ENCODE measurements around the gene HENMT1.
A peak's percentile ranks its signal among the peaks of the same experiment; 100 is the strongest.
"Not testable (repeated sequence)": the region's sequence is repeated elsewhere in the genome, so short reads cannot be mapped to it uniquely, and the experiment has no call there.

HENMT1 gene

DNA sequence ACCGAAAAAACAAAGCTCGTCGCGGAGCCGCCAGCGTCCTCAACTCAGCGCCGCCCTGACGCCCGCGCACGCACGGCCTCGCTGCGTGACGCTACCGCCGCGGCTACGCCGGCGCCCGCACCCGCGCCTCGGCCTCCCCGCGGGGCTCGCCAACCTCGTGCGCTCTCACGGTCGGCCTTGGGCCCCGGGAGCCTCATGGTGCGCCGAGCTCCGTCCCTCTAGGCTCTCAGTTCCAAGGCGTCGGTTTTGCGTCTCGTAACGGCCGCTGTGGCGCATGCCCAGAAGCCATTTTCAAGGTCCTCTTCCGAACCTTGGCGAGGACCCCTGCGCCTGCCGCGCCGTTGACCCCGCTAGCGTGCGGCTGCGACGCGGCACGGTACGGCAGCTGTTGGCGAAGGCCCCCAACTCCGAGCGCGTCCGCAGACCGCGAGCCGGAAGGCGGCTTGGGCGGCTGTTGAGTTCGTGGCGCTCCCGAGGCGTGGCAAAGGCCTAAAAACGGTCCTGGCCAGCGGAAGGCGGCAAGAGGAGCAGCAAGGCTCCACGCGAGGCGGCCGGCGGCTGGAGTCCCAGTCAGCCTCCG is at the start of gene HENMT1:
Gene HENMT1 (minus strand): TSS at position 64 of the 580 bp plus-strand sequence. CDS start 1,209 bp downstream, outside the sequence.
- FAIRE-seq (no peak), DNase-seq (ENCODE audit: insufficient read length, low spot score) (no peak)

GRCh38 chr1:108708691-108709660 is 48.1 kb upstream of the HENMT1 start:
- DNase-seq (ENCODE audit: insufficient read length, low spot score) (no peak), FAIRE-seq (no peak)

- FAIRE-seq (no peak), DNase-seq (ENCODE audit: insufficient read length, low spot score) (no peak)
Measured at GRCh38 chr1:108706643-108707042, 45.8 kb upstream of the HENMT1 start.

DNA sequence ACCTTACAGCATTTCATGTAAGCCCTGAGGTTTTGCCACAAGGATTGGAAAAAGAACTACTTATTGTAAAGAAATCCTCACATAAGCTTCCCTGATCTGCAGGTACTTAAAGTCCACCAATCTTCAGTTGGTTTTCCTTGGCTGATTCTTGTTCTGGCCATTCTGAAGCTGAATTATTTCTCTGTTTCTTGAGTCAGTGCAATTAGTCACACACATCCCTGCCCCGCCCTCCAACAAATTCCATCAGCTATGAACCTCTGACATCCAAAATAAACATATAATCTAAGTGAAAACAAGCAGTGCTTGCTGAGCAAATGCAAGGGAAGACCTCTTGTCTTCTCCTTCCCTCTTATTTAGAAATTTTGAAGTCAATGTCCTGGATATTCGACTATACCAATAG is 43.6 kb upstream of the HENMT1 start:
- DNase-seq (ENCODE audit: insufficient read length, low spot score) (no peak), FAIRE-seq (no peak)

DNA sequence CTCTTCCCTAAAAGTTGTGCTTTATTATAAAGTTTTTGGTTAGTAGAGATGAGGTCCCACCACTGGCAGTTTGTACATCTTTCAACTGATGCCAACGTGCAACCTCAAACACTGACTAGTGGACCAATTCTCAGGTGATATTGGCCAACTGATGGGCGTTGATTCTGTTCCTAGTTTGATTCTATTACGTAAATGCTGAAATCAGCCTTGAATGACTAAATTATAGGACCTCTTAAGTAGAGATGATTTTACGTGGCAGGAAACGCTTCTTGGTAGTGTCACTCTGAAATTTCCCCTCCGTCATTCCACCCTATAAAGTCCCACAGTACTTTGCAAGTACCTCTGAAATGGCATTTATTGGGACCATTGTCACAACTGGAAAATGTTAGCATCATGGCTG is 43.0 kb upstream of the HENMT1 start:
- DNase-seq (ENCODE audit: insufficient read length, low spot score) (no peak), FAIRE-seq (no peak)

DNA sequence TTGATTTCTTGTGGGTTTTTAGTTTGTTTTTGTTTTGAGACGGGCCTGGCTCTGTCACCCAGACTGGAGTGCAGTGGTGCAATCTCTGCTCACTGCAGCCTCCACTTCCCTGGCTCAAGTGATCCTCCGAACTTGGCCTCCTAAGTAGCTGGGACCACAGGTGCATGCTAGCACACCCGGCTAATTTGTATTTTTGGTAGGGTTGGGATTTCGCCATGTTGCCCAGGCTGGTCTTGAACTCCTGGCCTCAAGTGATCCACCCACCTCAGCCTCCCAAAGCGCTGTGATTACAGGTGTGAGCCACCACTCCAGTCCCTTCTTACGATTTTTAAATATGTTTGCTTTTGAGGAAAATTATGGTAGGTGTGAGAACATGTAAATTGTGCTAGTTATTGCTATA is 41.2 kb upstream of the HENMT1 start:
- DNase-seq (ENCODE audit: insufficient read length, low spot score); FAIRE-seq: not testable (repeated sequence)

- FAIRE-seq (no peak), DNase-seq (ENCODE audit: insufficient read length, low spot score) (no peak)
Measured at GRCh38 chr1:108701176-108701849, 40.4 kb upstream of the HENMT1 start.

- no peak for FAIRE-seq
- DNase-seq (ENCODE audit: insufficient read length, low spot score), result no peak
Measured at GRCh38 chr1:108699375-108700332, 38.8 kb upstream of the HENMT1 start.

DNA sequence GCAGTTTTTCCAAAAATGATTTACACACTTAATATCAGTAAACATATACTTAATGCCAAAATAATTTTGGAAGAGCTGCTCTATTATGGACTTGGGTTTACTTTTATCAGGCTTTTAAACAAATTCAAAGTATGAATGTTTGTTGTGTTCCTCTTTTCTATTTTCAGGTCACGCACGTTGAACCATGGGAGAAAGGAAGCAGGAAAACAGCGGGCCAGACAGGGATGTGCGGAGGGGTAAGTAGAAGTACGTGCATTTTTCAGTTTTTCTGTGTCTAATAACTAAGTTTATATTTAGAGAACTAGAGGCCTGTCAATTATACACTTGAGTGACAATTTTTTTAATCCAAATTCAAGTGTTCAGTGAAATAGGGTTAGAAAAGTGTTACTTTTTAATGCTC is 34.6 kb upstream of the HENMT1 start:
- DNase-seq (ENCODE audit: insufficient read length, low spot score) (no peak), FAIRE-seq (no peak)

- peak; percentile 21 for DNase-seq (ENCODE audit: insufficient read length, low spot score)
- FAIRE-seq, result no peak
Measured at GRCh38 chr1:108692724-108693655, 32.1 kb upstream of the HENMT1 start.

- FAIRE-seq, result peak; percentile 42
Measured at GRCh38 chr1:108691942-108692723, 31.2 kb upstream of the HENMT1 start, which contains the start of gene PRPF38B. Gene PRPF38B (plus strand): TSS chr1:108692310. CDS start chr1:108692592, 282 bp downstream.

DNA sequence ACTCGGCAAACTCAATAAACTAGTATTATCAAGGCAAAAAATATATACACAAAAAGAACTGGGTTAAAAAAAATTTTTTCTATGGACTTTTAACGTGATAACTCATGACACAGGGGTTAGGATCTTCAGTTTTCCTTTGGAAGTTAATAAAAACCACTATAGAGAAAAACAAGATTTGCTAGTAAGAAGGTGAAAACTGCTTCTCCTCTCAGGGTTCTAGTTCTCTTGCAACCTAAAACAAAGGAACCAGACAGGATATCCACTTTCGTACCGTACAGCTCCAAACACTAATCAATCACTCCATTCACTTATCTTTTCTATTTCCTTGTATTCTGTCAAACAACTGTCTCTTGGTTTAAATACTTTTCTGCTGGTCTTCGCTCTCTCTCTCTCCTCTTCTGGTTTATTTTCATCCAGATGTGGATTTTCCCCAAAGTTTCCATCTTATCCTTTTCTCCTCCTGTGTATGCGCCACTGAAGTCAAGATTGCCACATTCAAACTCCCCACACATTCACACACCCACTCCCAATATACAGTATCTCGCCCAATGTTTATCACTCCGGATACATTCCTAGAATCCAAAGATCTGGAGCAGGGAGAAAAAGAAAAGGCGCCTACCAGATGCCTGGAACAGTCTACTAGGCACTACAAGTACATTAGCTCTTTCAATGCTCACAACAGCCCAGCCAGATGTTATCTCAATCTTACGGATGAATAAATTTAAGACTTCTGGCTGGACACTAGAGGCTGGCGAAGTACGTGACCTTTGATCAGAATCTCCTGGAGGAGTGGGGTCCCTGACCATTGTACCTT is 30.4 kb upstream of the HENMT1 start:
- no peak for FAIRE-seq
- no peak for DNase-seq (ENCODE audit: insufficient read length, low spot score)

More at GRCh38 chr1:108691942-108692723, 31.2 kb upstream of the HENMT1 start, which contains the start of gene PRPF38B:
- peak; percentile 86 for DNase-seq (ENCODE audit: insufficient read length, low spot score)

DNA sequence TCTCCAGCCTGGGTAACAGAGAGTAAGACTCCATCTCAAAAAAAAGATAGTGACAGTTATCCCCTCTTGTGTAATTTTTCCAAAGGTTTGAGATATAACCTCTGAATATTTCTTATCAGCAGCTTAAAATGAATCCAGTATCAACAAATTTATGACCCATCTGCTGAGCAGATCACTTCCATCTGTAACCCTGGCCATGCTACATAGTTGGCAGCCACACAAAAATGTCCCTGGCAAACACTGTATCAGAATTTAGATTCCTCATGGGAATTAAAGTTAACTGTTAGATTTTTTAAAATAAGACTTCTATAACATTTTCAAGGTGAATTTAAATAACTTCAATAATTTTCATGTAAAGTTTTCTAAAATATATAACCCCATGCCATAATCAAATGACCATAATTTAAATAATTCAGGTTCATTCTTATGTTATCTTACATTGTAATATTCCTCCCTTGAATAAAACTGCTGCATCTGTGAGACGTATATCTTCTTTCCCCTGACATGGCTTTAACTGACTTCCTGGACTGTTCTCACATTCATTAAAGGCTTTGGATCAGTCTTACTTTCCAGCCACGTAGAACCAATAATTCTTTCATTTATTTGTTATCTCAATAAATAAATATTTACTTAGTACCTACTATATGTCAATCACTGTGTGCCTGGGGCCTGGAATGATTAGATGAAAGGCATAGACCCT is 25.9 kb upstream of the HENMT1 start:
- no peak for FAIRE-seq
- no peak for DNase-seq (ENCODE audit: insufficient read length, low spot score)

- DNase-seq (ENCODE audit: insufficient read length, low spot score) (no peak), FAIRE-seq (no peak)
Measured at GRCh38 chr1:108685529-108685928, 24.6 kb upstream of the HENMT1 start.

GRCh38 chr1:108681701-108682100 is 20.8 kb upstream of the HENMT1 start:
- DNase-seq (ENCODE audit: insufficient read length, low spot score); FAIRE-seq: not testable (repeated sequence)

DNA sequence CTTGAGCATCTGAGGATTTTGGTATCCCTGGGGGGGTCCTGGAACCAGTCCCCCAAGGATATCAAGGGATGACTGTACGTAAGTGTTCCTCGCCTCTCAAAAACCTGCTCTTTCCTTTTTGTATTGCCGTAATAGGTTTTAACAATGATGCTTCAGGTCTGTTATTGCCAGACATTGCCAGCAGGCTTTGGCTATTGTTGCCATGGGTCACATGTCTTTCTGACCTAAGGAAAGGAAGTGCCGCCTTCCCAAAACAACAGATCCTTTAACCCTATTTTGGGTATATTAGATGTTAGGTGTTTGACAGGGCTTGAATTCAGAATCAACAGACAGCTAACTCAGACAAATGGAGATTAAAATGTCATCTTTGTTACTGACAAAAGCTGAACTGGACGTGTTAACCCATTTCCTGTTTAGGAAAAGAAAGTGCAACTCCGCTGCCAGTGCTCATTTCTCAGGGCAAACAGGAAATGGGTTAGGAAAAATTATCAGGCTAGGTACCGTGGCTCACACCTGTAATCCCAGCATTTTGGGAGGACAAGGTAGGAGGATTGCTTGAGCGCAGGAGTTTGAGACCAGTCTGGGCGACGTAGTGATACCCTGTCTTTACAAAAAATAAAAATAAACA is 18.8 kb upstream of the HENMT1 start:
- DNase-seq (ENCODE audit: insufficient read length, low spot score), result no peak
- no peak for FAIRE-seq

Measured in HTR-8/SVneo (cell line).